ENCODE data around the gene MUC5AC.

MUC5AC gene

GRCh38 chr11:1233351-1234053, 75.7 kb downstream of the MUC5AC start:
- Histone ChIP-seq H3K4me3 (ENCODE audit: low read depth, low read length) (no peak overlapping the region), H3K4me1 (ENCODE audit: control insufficient read depth, insufficient read depth, low read length) (no peaks in the 10 kb centered on the region), H3K27me3 (ENCODE audit: control insufficient read depth, insufficient read depth, low read length) (no peaks in the 10 kb centered on the region)

GRCh38 chr11:1234054-1234720, 76.4 kb downstream of the MUC5AC start:
- Histone ChIP-seq H3K4me3 (ENCODE audit: low read depth, low read length) (no peak overlapping the region), H3K36me3 (ENCODE audit: control insufficient read depth, insufficient read depth, low read length) (no peaks in the 10 kb centered on the region), H3K9me3 (ENCODE audit: control insufficient read depth, insufficient read depth, low read length) (no peaks in the 10 kb centered on the region), H3K27me3 (ENCODE audit: control insufficient read depth, insufficient read depth, low read length) (no peaks in the 10 kb centered on the region), H3K4me1 (ENCODE audit: control insufficient read depth, insufficient read depth, low read length) (no peaks in the 10 kb centered on the region), H3K9ac (ENCODE audit: low read depth, low read length) (no peak overlapping the region)

More at GRCh38 chr11:1233351-1234053, 75.7 kb downstream of the MUC5AC start:
- no peaks in the 10 kb centered on the region for H3K36me3 ChIP-seq (ENCODE audit: control insufficient read depth, insufficient read depth, low read length)
- no peaks in the 10 kb centered on the region for H3K9me3 ChIP-seq (ENCODE audit: control insufficient read depth, insufficient read depth, low read length)
- H3K9ac ChIP-seq (ENCODE audit: low read depth, low read length): no peak overlapping the region

GRCh38 chr11:1234771-1235305, 77.1 kb downstream of the MUC5AC start:
- Histone ChIP-seq H3K4me3 (ENCODE audit: low read depth, low read length) (no peak overlapping the region), H3K9ac (ENCODE audit: low read depth, low read length) (no peak overlapping the region), H3K4me1 (ENCODE audit: control insufficient read depth, insufficient read depth, low read length) (no peaks in the 10 kb centered on the region), H3K9me3 (ENCODE audit: control insufficient read depth, insufficient read depth, low read length) (no peaks in the 10 kb centered on the region), H3K36me3 (ENCODE audit: control insufficient read depth, insufficient read depth, low read length) (no peaks in the 10 kb centered on the region), H3K27me3 (ENCODE audit: control insufficient read depth, insufficient read depth, low read length) (no peaks in the 10 kb centered on the region)

- Histone ChIP-seq H3K27me3 (ENCODE audit: control insufficient read depth, insufficient read depth, low read length) (no peaks in the 10 kb centered on the region), H3K9ac (ENCODE audit: low read depth, low read length) (no peak overlapping the region), H3K9me3 (ENCODE audit: control insufficient read depth, insufficient read depth, low read length) (no peaks in the 10 kb centered on the region), H3K4me3 (ENCODE audit: low read depth, low read length) (no peak overlapping the region), H3K36me3 (ENCODE audit: control insufficient read depth, insufficient read depth, low read length) (no peaks in the 10 kb centered on the region), H3K4me1 (ENCODE audit: control insufficient read depth, insufficient read depth, low read length) (no peaks in the 10 kb centered on the region)
These were observed 77.7 kb downstream of the MUC5AC start for GRCh38 chr11:1235306-1235900.

- Histone ChIP-seq H3K4me1 (ENCODE audit: control insufficient read depth, insufficient read depth, low read length) (no peaks in the 10 kb centered on the region), H3K36me3 (ENCODE audit: control insufficient read depth, insufficient read depth, low read length) (no peaks in the 10 kb centered on the region), H3K4me3 (ENCODE audit: low read depth, low read length) (no peak overlapping the region), H3K27me3 (ENCODE audit: control insufficient read depth, insufficient read depth, low read length) (no peaks in the 10 kb centered on the region), H3K9ac (ENCODE audit: low read depth, low read length) (no peak overlapping the region), H3K9me3 (ENCODE audit: control insufficient read depth, insufficient read depth, low read length) (no peaks in the 10 kb centered on the region)
These were observed 78.2 kb downstream of the MUC5AC start for GRCh38 chr11:1235901-1236315.

- Histone ChIP-seq H3K36me3 (ENCODE audit: control insufficient read depth, insufficient read depth, low read length) (no peaks in the 10 kb centered on the region), H3K4me1 (ENCODE audit: control insufficient read depth, insufficient read depth, low read length) (no peaks in the 10 kb centered on the region), H3K9ac (ENCODE audit: low read depth, low read length) (no peak overlapping the region), H3K9me3 (ENCODE audit: control insufficient read depth, insufficient read depth, low read length) (no peaks in the 10 kb centered on the region), H3K4me3 (ENCODE audit: low read depth, low read length) (no peak overlapping the region), H3K27me3 (ENCODE audit: control insufficient read depth, insufficient read depth, low read length) (no peaks in the 10 kb centered on the region)
These were observed 78.8 kb downstream of the MUC5AC start for GRCh38 chr11:1236316-1237127.

- Histone ChIP-seq H3K36me3 (ENCODE audit: control insufficient read depth, insufficient read depth, low read length) (no peaks in the 10 kb centered on the region), H3K9me3 (ENCODE audit: control insufficient read depth, insufficient read depth, low read length) (no peaks in the 10 kb centered on the region)
These were observed 79.4 kb downstream of the MUC5AC start for GRCh38 chr11:1237128-1237580.

GRCh38 chr11:1237851-1238250, 80.1 kb downstream of the MUC5AC start:
- Histone ChIP-seq H3K27me3 (ENCODE audit: control insufficient read depth, insufficient read depth, low read length) (no peaks in the 10 kb centered on the region), H3K36me3 (ENCODE audit: control insufficient read depth, insufficient read depth, low read length) (no peaks in the 10 kb centered on the region), H3K9ac (ENCODE audit: low read depth, low read length) (no peak overlapping the region), H3K4me3 (ENCODE audit: low read depth, low read length) (no peak overlapping the region), H3K4me1 (ENCODE audit: control insufficient read depth, insufficient read depth, low read length) (no peaks in the 10 kb centered on the region), H3K9me3 (ENCODE audit: control insufficient read depth, insufficient read depth, low read length) (no peaks in the 10 kb centered on the region)

More at GRCh38 chr11:1237128-1237580, 79.4 kb downstream of the MUC5AC start:
- H3K27me3 ChIP-seq (ENCODE audit: control insufficient read depth, insufficient read depth, low read length): no peaks in the 10 kb centered on the region
- H3K9ac ChIP-seq (ENCODE audit: low read depth, low read length): no peak overlapping the region
- H3K4me3 ChIP-seq (ENCODE audit: low read depth, low read length): no peak overlapping the region
- no peaks in the 10 kb centered on the region for H3K4me1 ChIP-seq (ENCODE audit: control insufficient read depth, insufficient read depth, low read length)

GRCh38 chr11:1238767-1239595, 81.2 kb downstream of the MUC5AC start:
- H3K9ac ChIP-seq (ENCODE audit: low read depth, low read length): no peak overlapping the region
- no peaks in the 10 kb centered on the region for H3K27me3 ChIP-seq (ENCODE audit: control insufficient read depth, insufficient read depth, low read length)
- no peaks in the 10 kb centered on the region for H3K36me3 ChIP-seq (ENCODE audit: control insufficient read depth, insufficient read depth, low read length)
- no peak overlapping the region for H3K4me3 ChIP-seq (ENCODE audit: low read depth, low read length)
- H3K9me3 ChIP-seq (ENCODE audit: control insufficient read depth, insufficient read depth, low read length): no peaks in the 10 kb centered on the region
- H3K4me1 ChIP-seq (ENCODE audit: control insufficient read depth, insufficient read depth, low read length): no peaks in the 10 kb centered on the region

- Histone ChIP-seq H3K4me1 (ENCODE audit: control insufficient read depth, insufficient read depth, low read length) (no peaks in the 10 kb centered on the region), H3K9me3 (ENCODE audit: control insufficient read depth, insufficient read depth, low read length) (no peaks in the 10 kb centered on the region), H3K27me3 (ENCODE audit: control insufficient read depth, insufficient read depth, low read length) (no peaks in the 10 kb centered on the region)
These were observed 81.9 kb downstream of the MUC5AC start for GRCh38 chr11:1239596-1240205.

More at GRCh38 chr11:1239596-1240205, 81.9 kb downstream of the MUC5AC start:
- no peaks in the 10 kb centered on the region for H3K36me3 ChIP-seq (ENCODE audit: control insufficient read depth, insufficient read depth, low read length)
- no peak overlapping the region for H3K9ac ChIP-seq (ENCODE audit: low read depth, low read length)
- no peak overlapping the region for H3K4me3 ChIP-seq (ENCODE audit: low read depth, low read length)

Measured in iPS-15b (cell line).